Measurements from ENCODE around the gene NIN.
"Not testable (repeated sequence)": the region's sequence is repeated elsewhere in the genome, so short reads cannot be mapped to it uniquely, and the experiment has no call there.

DNA sequence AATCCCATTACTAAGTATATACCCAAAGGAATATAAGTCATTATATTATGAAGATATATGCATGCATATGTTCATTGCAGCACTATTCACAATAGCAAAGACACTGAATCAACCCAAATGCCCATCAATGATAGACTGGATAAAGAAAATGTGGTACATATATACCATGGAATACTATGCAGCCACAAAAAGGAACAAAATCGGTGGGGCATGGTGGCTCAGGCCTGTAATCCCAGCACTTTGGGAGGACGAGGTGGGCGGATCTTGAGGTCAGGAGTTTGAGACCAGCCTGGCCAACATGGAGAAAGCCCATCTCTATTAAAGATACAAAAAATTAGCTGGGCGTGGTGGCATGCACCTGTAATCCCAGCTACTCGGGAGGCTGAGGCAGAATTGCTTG is 15.4 kb downstream of the NIN start:
- TF ChIP-seq, protein P1, sequence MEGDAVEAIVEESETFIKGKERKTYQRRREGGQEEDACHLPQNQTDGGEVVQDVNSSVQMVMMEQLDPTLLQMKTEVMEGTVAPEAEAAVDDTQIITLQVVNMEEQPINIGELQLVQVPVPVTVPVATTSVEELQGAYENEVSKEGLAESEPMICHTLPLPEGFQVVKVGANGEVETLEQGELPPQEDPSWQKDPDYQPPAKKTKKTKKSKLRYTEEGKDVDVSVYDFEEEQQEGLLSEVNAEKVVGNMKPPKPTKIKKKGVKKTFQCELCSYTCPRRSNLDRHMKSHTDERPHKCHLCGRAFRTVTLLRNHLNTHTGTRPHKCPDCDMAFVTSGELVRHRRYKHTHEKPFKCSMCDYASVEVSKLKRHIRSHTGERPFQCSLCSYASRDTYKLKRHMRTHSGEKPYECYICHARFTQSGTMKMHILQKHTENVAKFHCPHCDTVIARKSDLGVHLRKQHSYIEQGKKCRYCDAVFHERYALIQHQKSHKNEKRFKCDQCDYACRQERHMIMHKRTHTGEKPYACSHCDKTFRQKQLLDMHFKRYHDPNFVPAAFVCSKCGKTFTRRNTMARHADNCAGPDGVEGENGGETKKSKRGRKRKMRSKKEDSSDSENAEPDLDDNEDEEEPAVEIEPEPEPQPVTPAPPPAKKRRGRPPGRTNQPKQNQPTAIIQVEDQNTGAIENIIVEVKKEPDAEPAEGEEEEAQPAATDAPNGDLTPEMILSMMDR (IDR thresholded peaks at IDR 0.05) = not testable (repeated sequence)
- not testable (repeated sequence) for TF ChIP-seq POLR2A, EP300 (IDR thresholded peaks at IDR 0.05)
